ENCODE measurements around the gene OR6B1.

- TF ChIP-seq CTCF (IDR thresholded peaks at IDR 0.05; ENCODE audit: poor library complexity, severe bottlenecking) (no peak), POLR2AphosphoS5 (IDR thresholded peaks at IDR 0.05) (no peak), RAD21 (conservative IDR thresholded peaks at IDR 0.05) (no peak), TAF1 (IDR thresholded peaks at IDR 0.05; ENCODE audit: low read depth) (no peak), REST (IDR thresholded peaks at IDR 0.05; ENCODE audit: borderline replicate concordance) (no peak), EP300 (conservative IDR thresholded peaks at IDR 0.05; ENCODE audit: poor library complexity, severe bottlenecking) (no peak), EZH2 (IDR thresholded peaks at IDR 0.05; ENCODE audit: borderline replicate concordance, insufficient read depth, low read length, poor library complexity, severe bottlenecking) (no peak)
These were observed 37.4 kb downstream of the OR6B1 start for GRCh38 chr7:144037414-144038035.

Measured in neural cell (in vitro differentiated cells).